Stimulated activated CD8-positive, alpha-beta memory T cell treated with anti-CD3 and anti-CD28 coated beads, Interleukin-7, amount 100 ng/mL, for 1 hour (primary cell): ENCODE results near the gene TRIM26.

Source experiments
- DNase-seq, 2 donors: peaks; one replicate each; pipeline ENCODE4 v3.0.0-alpha.2; 2020; ENCODE audit warnings: low read depth in 2 of 2

Gene TRIM26

GRCh38 chr6:30211306-30211705 is 1.9 kb downstream of the TRIM26 start:
- no peak for DNase-seq

DNA sequence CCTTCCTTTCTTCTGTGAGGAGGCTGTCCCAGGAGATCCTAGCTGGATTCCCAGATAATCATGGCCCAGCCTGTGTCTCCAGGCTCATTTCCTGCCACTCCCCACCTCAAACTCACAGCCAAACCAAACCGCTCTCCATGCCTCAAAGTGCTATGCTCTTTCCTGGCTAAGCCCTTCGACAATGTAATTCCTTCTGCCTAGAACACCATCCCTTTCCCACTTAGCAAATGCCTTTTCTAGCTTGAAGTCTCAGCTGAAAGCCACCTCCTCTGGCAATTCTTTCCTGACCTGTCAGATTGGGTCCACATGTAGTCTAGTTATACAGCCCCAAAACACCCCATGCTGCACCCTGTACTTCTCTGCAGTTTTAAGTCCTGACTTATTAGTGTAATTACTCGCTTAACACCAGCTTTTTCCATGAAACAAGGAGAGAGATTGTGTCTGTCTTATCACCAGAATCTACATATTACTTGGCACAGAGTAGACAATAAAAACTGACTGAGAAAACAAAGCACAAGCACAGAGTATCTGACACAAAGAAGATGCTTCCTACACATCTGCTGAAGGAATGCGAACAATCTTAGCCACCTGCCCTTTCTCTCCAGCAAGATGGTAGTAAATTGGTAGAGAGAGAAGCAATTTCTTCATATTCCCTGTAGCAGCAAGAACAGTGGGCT is 5.4 kb downstream of the TRIM26 start:
- no peak for DNase-seq

DNA sequence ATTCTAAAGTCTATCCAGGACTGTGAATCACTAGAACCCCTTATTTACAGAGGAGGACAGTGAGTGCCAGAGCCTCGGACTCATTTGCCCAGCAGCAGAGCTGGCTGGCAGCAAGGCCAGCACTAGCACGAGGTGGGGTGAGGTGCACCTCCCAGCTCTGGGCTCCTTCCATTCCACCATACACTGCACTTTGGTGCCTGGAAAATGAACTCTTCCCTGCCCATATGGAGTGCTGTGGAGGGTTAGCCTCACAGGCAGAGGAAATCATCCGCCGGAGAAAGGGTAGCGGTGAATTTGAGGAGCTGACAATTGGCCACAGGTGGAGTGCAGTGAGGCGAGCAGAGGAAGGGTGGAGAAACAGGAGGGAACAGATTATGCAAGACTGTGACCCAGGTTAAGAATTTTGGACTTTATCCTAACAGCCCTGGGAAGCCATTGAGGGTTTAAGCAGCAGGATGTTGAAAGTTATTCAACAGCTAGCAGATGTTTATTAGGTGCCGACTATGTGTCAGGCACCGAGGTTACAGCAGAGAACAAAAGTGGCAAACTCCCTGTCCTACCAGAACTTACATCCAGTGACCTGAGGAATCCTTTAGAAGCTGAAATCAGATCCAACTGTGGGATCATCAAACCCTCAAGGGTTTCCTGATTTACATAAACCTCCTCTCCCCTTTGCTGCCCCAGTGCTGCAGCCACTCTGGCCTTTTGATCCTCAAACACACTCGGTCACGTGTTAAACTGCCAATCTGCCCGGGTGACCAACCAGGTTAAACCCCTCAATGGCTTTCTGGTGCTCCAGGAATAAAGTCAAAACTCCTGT is 6.2 kb downstream of the TRIM26 start:
- DNase-seq: no peak

DNA sequence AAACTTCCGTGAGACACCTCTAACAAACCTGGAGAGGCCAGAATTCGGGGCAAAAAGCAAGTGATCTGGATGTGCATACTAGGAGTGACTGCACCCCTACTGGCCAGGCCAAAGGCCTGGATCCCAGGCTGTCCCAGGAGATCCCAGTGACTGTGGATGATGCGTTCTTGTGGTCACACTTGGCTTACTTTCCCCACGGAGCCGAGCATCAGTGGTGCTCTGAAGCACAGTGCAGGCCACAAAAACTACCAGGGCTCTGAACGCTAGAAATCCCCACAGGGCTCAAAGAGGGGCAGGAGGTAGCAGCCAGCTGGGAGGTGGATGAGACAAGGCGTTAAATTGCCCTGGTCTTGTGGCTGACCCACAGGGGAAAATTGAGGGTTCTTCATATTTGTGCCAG is 7.1 kb downstream of the TRIM26 start:
- no peak for DNase-seq

GRCh38 chr6:30204116-30204515 is 9.1 kb downstream of the TRIM26 start:
- DNase-seq: no peak

DNA sequence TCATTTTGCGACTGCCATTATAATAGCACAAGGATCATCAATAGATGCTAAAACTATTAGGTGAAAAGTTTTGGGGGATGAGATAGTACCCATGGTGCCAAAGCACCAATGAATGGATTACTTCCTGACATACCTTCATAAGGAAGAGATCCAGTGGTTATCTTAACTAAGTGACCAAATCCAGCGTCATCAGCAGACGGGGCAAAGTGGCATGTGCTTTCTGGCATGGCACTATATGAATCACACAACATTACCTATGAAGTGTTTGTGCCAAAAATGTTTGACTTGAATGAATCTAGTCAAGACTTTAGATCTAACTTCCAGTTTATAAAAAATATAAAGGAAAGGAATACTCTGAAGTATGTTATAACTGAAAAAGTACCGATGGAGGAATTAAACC is 10.8 kb downstream of the TRIM26 start:
- DNase-seq: no peak

DNA sequence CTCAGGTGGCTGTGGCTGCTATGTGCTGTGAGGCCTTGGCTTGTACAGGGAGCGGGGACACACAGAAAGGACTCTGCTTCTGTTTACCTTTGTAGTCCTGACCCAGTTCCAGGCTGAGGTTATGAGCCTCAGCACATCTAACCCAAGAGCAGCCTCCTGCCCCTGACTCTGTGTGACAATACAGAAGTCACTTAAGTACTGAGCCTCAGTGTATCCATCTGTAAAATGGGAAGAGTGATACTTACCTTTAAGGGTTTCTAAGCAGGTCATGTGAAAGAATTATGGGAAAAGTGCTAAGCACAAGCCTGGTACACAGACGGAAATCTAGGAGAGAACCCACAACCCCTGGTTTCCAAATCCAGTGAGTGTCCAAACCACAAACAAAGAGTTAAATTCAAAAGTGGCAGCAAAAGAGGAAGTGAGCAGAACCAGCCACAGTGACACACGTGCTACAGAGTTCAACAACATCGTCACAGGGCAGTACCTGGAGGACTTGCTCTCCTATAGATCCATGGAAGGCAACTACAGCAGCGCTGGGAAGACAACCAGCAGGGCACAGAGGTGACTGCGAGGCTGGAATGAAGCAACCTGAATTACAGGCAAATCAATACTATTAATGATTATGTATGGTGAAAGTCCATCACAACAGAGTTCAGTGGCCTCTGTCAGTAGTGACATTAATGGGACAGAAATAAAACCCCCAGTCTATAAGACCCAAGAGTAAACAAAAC is 12.5 kb downstream of the TRIM26 start:
- no peak for DNase-seq

GRCh38 chr6:30198166-30199084 is 14.8 kb downstream of the TRIM26 start:
- DNase-seq: no peak

GRCh38 chr6:30196376-30196775 is 16.8 kb downstream of the TRIM26 start:
- DNase-seq: no peak

DNA sequence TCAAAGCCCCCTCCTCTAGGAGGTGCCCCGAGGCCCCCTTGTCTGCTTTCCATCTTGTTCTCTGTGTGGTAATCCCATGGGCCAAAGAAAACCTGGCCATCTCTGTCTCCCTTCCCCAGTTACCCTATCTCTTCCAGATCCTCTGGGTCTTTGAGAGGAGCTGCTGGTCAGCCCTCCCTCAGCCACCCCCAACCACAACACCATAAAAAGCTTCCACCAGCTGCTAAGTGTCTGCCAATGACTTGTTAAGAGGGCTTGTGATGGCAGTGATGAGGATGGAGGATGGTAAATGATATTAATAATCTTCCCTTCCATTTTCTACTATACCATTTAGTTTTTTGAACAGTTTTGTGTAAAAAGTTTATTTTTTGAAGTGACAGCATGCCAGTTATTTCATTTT is 17.3 kb downstream of the TRIM26 start:
- DNase-seq: no peak

- no peak for DNase-seq
These were observed 18.2 kb downstream of the TRIM26 start for GRCh38 chr6:30194797-30195690.

DNA sequence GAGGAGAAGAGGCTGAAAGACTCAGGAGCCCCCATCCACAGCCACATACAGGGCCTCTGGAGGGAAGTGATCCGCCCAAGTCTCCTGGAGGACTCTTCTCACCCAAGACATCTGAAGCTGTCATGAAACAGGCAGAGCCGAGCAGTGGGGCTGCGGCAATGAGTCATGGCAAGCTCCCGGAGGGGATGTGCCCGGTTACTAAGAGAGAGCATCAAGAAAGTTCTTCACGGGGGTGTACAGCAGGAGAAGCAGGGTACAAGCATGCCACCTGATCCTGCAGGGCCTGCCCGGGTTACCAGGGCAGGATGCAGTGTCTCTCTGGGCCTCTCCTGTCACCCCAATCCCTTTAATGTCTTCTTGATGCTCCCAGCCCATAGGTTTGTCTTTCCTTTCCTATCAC is 21.1 kb downstream of the TRIM26 start:
- DNase-seq: no peak

GRCh38 chr6:30188541-30188940 is 24.7 kb downstream of the TRIM26 start:
- no peak for DNase-seq

DNA sequence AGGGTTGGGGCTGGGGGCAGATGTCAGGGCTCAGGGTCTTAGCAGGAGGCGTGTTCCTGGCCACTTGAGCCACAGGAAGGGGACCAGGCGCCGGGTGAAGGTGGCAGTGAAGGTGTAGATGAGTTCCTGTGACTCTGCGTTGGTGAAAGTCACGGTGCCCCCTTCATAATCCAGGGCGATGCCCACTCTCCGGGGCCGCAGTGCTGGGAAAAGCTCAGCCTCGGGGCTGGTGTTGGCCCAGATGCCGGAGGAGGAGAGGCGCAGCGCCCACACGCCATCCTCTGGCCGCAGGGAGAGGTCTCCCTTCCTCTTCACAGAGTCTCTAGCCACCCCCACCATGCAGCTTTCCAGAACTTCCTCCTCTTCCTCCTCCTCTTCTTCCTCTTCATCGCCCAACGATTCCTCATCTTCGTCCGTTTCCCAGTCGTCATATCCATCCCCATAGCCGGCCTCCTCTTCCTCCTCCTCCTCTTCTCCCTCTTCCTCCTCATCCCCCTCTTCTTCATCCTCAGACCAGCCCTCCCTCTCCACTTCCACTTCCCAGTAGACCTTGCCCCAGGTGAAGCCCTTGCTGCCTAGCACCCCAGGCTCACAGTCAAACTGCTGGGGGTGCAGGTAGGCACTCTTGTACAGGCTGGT is 27.2 kb downstream of the TRIM26 start:
- no peak for DNase-seq

DNA sequence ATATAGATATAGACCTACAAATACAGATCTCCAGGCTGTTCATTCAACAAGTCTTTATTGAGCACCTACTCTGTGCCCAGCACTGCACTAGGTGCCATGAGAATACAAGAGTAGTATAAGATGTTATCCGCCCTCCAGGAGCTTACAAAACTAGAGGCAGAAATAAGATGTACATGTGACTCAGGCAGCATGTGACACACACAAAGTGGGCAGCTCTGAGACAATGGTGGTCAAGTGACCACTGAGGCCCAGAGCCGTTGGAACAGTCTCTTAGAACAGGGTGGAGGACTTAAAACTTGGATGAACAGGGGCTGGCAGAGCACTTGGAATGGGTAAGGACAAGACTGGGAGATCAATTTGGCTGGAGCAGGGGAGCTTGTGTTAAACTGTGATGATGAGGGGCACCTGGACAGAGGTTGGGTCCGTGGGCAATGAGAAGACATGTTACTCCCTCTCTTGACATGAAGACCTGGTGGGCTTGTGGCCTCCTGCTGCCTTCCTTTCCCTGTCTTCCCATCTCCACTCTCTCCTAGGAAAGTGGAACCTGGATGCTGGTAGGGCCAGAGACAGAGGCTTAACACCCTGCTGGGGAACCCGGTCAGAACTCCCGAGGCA is 28.7 kb downstream of the TRIM26 start:
- DNase-seq: no peak

- no peak for DNase-seq
These were observed 33.1 kb downstream of the TRIM26 start for GRCh38 chr6:30180145-30180544.

- no peak for DNase-seq
These were observed 34.4 kb downstream of the TRIM26 start for GRCh38 chr6:30178837-30179236.

- no peak for DNase-seq
These were observed 37.4 kb downstream of the TRIM26 start for GRCh38 chr6:30175765-30176164.

DNA sequence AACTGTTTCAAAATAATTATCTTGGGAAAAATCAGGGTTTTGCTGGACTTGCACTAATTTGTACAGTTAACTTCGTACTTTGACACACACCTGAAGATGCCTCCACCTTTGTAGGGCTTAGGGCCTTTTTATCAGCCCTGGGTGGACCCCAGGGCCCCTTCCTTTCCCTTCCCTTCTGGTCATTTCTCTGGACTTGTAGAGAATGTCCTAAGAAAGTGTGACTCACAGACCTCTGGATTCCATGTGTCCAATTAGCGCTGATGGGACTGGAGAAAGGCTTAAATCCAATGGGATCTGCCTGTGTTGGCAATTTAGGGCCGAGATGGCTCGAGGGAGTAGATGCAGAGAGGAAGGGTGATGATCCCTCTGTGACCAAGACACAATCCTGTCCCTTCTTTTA is 40.5 kb downstream of the TRIM26 start:
- DNase-seq: no peak
